HEK293 (cell line): ENCODE measurements around the gene COX6A2.

ENCODE experiments used
- CTCF ChIA-PET: fragments of 350-600 bp; formaldehyde crosslinking; extraction: SDS; loops from one replicate; lab custom pipeline; 2021; ENCODE audit warnings: antibody characterized with exemption; lab: Yijun Ruan, JAX
- POLR2A ChIA-PET: fragments of 300-600 bp; formaldehyde crosslinking; extraction: SDS; loops from one replicate; lab custom pipeline; 2020; ENCODE audit warnings: antibody characterized with exemption, inconsistent platforms; lab: Yijun Ruan, JAX
- H3K27ac ChIP-seq: fragments of 200-500 bp; sonication (Bioruptor generic); 2 replicates; pipeline ENCODE4 v1.5.1; 2014; ENCODE audit warnings: low read depth, low read length, control low read depth, inconsistent platforms; ENCODE audit errors: extremely low read depth
- H3K36me3 ChIP-seq, 2 experiments: fragments of 200-500 bp in 1 of 2; sonication (Bioruptor generic) in 1 of 2; 1 replicate in 1 of 2; 2 replicates in 1 of 2; pipeline ENCODE4 v1.5.1; 2014 to 2017; ENCODE audit warnings: inconsistent platforms in 2 of 2, low read length in 2 of 2; ENCODE audit not compliant: control insufficient read depth in 2 of 2, insufficient read depth in 1 of 2
- H3K4me1 ChIP-seq: fragments of 200-500 bp; sonication (Bioruptor generic); 2 replicates; pipeline ENCODE4 v1.5.1; 2014; ENCODE audit warnings: mild to moderate bottlenecking, low read length, inconsistent platforms; ENCODE audit not compliant: control insufficient read depth, insufficient read depth
- H3K4me3 ChIP-seq: 2 replicates; pipeline ENCODE4 v1.5.1; 2011; ENCODE audit warnings: low read depth, mild to moderate bottlenecking, control low read depth, low read length, moderate library complexity
- H3K9me3 ChIP-seq: fragments of 200-500 bp; sonication (Bioruptor generic); 2 replicates; pipeline ENCODE4 v1.5.1; 2014; ENCODE audit warnings: low read depth, low read length, inconsistent platforms; ENCODE audit not compliant: control insufficient read depth, insufficient read depth
- BCL11A ChIP-seq: fragments of 450-650 bp; formaldehyde crosslinking; IDR thresholded peaks from 2 replicates; pipeline ENCODE4 v1.5.1; 2016; ENCODE audit warnings: low read depth, missing biosample characterization, missing genetic modification characterization
- BCL6B ChIP-seq: fragments of 450-650 bp; formaldehyde crosslinking; IDR thresholded peaks from 2 replicates; pipeline ENCODE4 v1.5.1; 2017; ENCODE audit warnings: missing biosample characterization, missing genetic modification characterization
- EGR2 ChIP-seq: fragments of 450-650 bp; formaldehyde crosslinking; IDR thresholded peaks from 2 replicates; pipeline ENCODE4 v1.5.1; 2016; ENCODE audit warnings: low read depth, missing biosample characterization, missing genetic modification characterization
- GLI2 ChIP-seq: fragments of 450-650 bp; formaldehyde crosslinking; IDR thresholded peaks from 2 replicates; pipeline ENCODE4; 2017; ENCODE audit warnings: missing biosample characterization, missing genetic modification characterization, low read depth, borderline replicate concordance
- GLIS2 ChIP-seq: fragments of 450-650 bp; formaldehyde crosslinking; IDR thresholded peaks from 2 replicates; pipeline ENCODE4 v1.5.1; 2016; ENCODE audit warnings: missing biosample characterization, missing genetic modification characterization
- HOXC10 ChIP-seq: sonication (generic); formaldehyde crosslinking; IDR thresholded peaks from 2 replicates; pipeline ENCODE4 v1.8.1; 2023; ENCODE audit warnings: mild to moderate bottlenecking, missing genetic modification reagents
- INSM2 ChIP-seq: fragments of 450-650 bp; formaldehyde crosslinking; IDR thresholded peaks from 2 replicates; pipeline ENCODE4 v1.5.1; 2016; ENCODE audit warnings: missing biosample characterization, missing genetic modification characterization
- KLF7 ChIP-seq: fragments of 450-650 bp; formaldehyde crosslinking; IDR thresholded peaks from 2 replicates; pipeline ENCODE4 v1.5.1; 2016; ENCODE audit warnings: missing biosample characterization, missing genetic modification characterization, borderline replicate concordance
- MEIS1 ChIP-seq: sonication (generic); formaldehyde crosslinking; IDR thresholded peaks from 2 replicates; pipeline ENCODE4 v1.8.1; 2022; ENCODE audit warnings: missing genetic modification reagents, mild to moderate bottlenecking, borderline replicate concordance
- OSR2 ChIP-seq: fragments of 450-650 bp; formaldehyde crosslinking; IDR thresholded peaks from 2 replicates; pipeline ENCODE4 v1.5.1; 2016; ENCODE audit warnings: missing biosample characterization, missing genetic modification characterization
- PRDM2 ChIP-seq: fragments of 450-650 bp; formaldehyde crosslinking; IDR thresholded peaks from 2 replicates; pipeline ENCODE4 v1.5.1; 2016; ENCODE audit warnings: missing biosample characterization, missing genetic modification characterization, borderline replicate concordance
- RBAK ChIP-seq: fragments of 450-650 bp; formaldehyde crosslinking; IDR thresholded peaks from 2 replicates; pipeline ENCODE4 v1.5.1; 2016; ENCODE audit warnings: missing biosample characterization, missing genetic modification characterization
- YY2 ChIP-seq: fragments of 450-650 bp; formaldehyde crosslinking; IDR thresholded peaks from 2 replicates; pipeline ENCODE4 v1.5.1; 2016; ENCODE audit warnings: missing biosample characterization, missing genetic modification characterization
- ZBTB21 ChIP-seq: fragments of 450-650 bp; formaldehyde crosslinking; IDR thresholded peaks from 2 replicates; pipeline ENCODE4 v1.5.1; 2017; ENCODE audit warnings: missing biosample characterization, missing genetic modification characterization
- ZFP69B ChIP-seq: fragments of 450-650 bp; formaldehyde crosslinking; IDR thresholded peaks from 2 replicates; pipeline ENCODE4 v1.5.1; 2016; ENCODE audit warnings: missing biosample characterization, missing genetic modification characterization
- ZNF133 ChIP-seq: fragments of 450-650 bp; formaldehyde crosslinking; IDR thresholded peaks from 2 replicates; pipeline ENCODE4 v1.5.1; 2016; ENCODE audit warnings: missing biosample characterization, missing genetic modification characterization
- ZNF16 ChIP-seq: fragments of 450-650 bp; formaldehyde crosslinking; IDR thresholded peaks from 2 replicates; pipeline ENCODE4 v1.5.1; 2016; ENCODE audit warnings: low read depth, missing biosample characterization, missing genetic modification characterization
- ZNF18 ChIP-seq: fragments of 450-650 bp; formaldehyde crosslinking; IDR thresholded peaks from 2 replicates; pipeline ENCODE4 v1.5.1; 2016; ENCODE audit warnings: missing biosample characterization, missing genetic modification characterization
- ZNF248 ChIP-seq: fragments of 450-650 bp; formaldehyde crosslinking; IDR thresholded peaks from 2 replicates; pipeline ENCODE4 v1.5.1; 2017; ENCODE audit warnings: missing biosample characterization, missing genetic modification characterization
- ZNF302 ChIP-seq: fragments of 450-650 bp; formaldehyde crosslinking; IDR thresholded peaks from 2 replicates; pipeline ENCODE4 v1.5.1; 2016; ENCODE audit warnings: missing biosample characterization, missing genetic modification characterization, low read depth
- ZNF350 ChIP-seq: fragments of 450-650 bp; formaldehyde crosslinking; IDR thresholded peaks from 2 replicates; pipeline ENCODE4 v1.5.0; 2017; ENCODE audit warnings: missing biosample characterization, mild to moderate bottlenecking, missing genetic modification characterization
- ZNF366 ChIP-seq: fragments of 450-650 bp; formaldehyde crosslinking; conservative IDR thresholded peaks from 2 replicates; pipeline ENCODE4 v1.5.1; 2016; ENCODE audit warnings: missing biosample characterization, missing genetic modification characterization
- ZNF514 ChIP-seq: fragments of 450-650 bp; formaldehyde crosslinking; IDR thresholded peaks from 2 replicates; pipeline ENCODE4 v1.5.1; 2016; ENCODE audit warnings: missing biosample characterization, missing genetic modification characterization
- ZNF530 ChIP-seq: fragments of 450-650 bp; formaldehyde crosslinking; IDR thresholded peaks from 2 replicates; pipeline ENCODE4 v1.5.1; 2016; ENCODE audit warnings: low read depth, missing biosample characterization, missing genetic modification characterization
- ZNF621 ChIP-seq: fragments of 450-650 bp; formaldehyde crosslinking; IDR thresholded peaks from 2 replicates; pipeline ENCODE4 v1.5.1; 2017; ENCODE audit warnings: missing biosample characterization, missing genetic modification characterization
- ZNF777 ChIP-seq: fragments of 450-650 bp; formaldehyde crosslinking; IDR thresholded peaks from 2 replicates; pipeline ENCODE4 v1.5.1; 2017; ENCODE audit warnings: missing biosample characterization, missing genetic modification characterization, borderline replicate concordance

Gene COX6A2

GRCh38 chr16:31416371-31416770, 11.8 kb downstream of the COX6A2 start:
- Histone ChIP-seq H3K36me3 (no peaks in the 10 kb centered on the region), H3K4me1 (no peaks in the 10 kb centered on the region), H3K4me3 (no peak overlapping the region), H3K27ac (no peak overlapping the region), H3K9me3 (no peaks in the 10 kb centered on the region)
- ChIA-PET POLR2A (no interaction called here), CTCF (interaction anchor here (0.7 kb wide), 1 partner anchor 14 kb away, joined by 3 read pairs; no protein-coding TSS in a partner anchor)
- TF ChIP-seq ZBTB21 (tag by site-specific recombination) (no peak), GLI2 (tag by site-specific recombination) (no peak), BCL11A (tag by site-specific recombination) (no peak), YY2 (no peak), KLF7 (tag by site-specific recombination) (no peak), GLIS2 (tag by site-specific recombination) (no peak), ZNF248 (no peak), ZNF133 (tag by site-specific recombination) (no peak), ZNF621 (tag by site-specific recombination) (no peak), RBAK (tag by site-specific recombination) (no peak), EGR2 (tag by site-specific recombination) (no peak), INSM2 (no peak), ZFP69B (tag by site-specific recombination) (no peak), ZNF366 (tag by site-specific recombination) (no peak), ZNF18 (tag by site-specific recombination) (no peak), MEIS1 (CRISPR knock-in tag) (no peak), HOXC10 (no peak), ZNF514 (tag by site-specific recombination) (no peak)

GRCh38 chr16:31414706-31415105, 13.5 kb downstream of the COX6A2 start:
- Histone ChIP-seq H3K4me3 (no peak overlapping the region), H3K4me1 (no peaks in the 10 kb centered on the region), H3K36me3 (no peaks in the 10 kb centered on the region), H3K27ac (no peak overlapping the region), H3K9me3 (no peaks in the 10 kb centered on the region)
- POLR2A ChIA-PET, result no interaction called here
- CTCF ChIA-PET, result no interaction called here
- no peak for TF ChIP-seq PRDM2 (tag by site-specific recombination)
- no peak for TF ChIP-seq ZNF530 (tag by site-specific recombination)
- no peak for TF ChIP-seq ZNF350 (tag by site-specific recombination)
- no peak for TF ChIP-seq ZNF16
- TF ChIP-seq ZNF621 (tag by site-specific recombination), result no peak
- no peak for TF ChIP-seq BCL6B (tag by site-specific recombination)
- no peak for TF ChIP-seq ZNF302 (tag by site-specific recombination)
- no peak for TF ChIP-seq OSR2 (tag by site-specific recombination)
- no peak for TF ChIP-seq ZNF133 (tag by site-specific recombination)
- no peak for TF ChIP-seq ZNF777
